CD4-positive, alpha-beta memory T cell (primary cell): ENCODE measurements around the gene LRRC40. TPM values are rescaled to one million over a fixed set of nuclear protein-coding genes. Genes with fewer than 3 reads are reported as not detected.
A peak's percentile ranks its signal among the peaks of the same experiment; 100 is the strongest.

Experiments used
- CTCF ChIA-PET: fragments of 350-600 bp; sonication (Branson Sonifier 250); formaldehyde crosslinking; loops from one replicate; lab custom pipeline; 2021; ENCODE audit warnings: inconsistent platforms; ENCODE audit not compliant: partially characterized antibody; lab: Charles Lee
- POLR2A ChIA-PET: fragments of 350-600 bp; sonication (Branson Sonifier 250); formaldehyde crosslinking; loops from one replicate; lab custom pipeline; 2021; ENCODE audit not compliant: partially characterized antibody; lab: Charles Lee
- DNase-seq, 5 donors: peaks; one replicate each; pipeline versions ENCODE4 v3.0.0 to v3.0.0-alpha.2; 2020 to 2022; ENCODE audit warnings: mixed read lengths in 1 of 5
- H3K27ac ChIP-seq: one replicate; pipeline ENCODE4 v1.7.0; 2013; ENCODE audit warnings: low read depth, low read length
- H3K27me3 ChIP-seq: 2 replicates; pipeline ENCODE4 v1.7.0; 2013; ENCODE audit warnings: mild to moderate bottlenecking, low read length, moderate library complexity; ENCODE audit not compliant: insufficient read depth
- H3K36me3 ChIP-seq: 2 replicates; pipeline ENCODE4 v1.7.0; 2013; ENCODE audit warnings: mild to moderate bottlenecking, low read length, moderate library complexity; ENCODE audit not compliant: insufficient read depth
- H3K4me1 ChIP-seq: 2 replicates; pipeline ENCODE4 v1.7.0; 2013; ENCODE audit warnings: mild to moderate bottlenecking, low read length, moderate library complexity; ENCODE audit not compliant: insufficient read depth
- H3K4me3 ChIP-seq, 2 donors: one replicate each; pipeline ENCODE4 v1.7.0; 2013; ENCODE audit warnings: low read length in 2 of 2, mild to moderate bottlenecking in 1 of 2
- H3K9me3 ChIP-seq, 2 donors: one replicate each; pipeline ENCODE4 v1.7.0; 2013; ENCODE audit warnings: low read length in 2 of 2, control low read depth in 1 of 2; ENCODE audit not compliant: control insufficient read depth in 1 of 2
- H3K27ac Mint-ChIP-seq, 7 donors: one replicate each; pipeline ENCODE4 v1.8.0; 2020 to 2021; ENCODE audit warnings: mixed read lengths in 7 of 7, mild to moderate bottlenecking in 6 of 7, inconsistent platforms in 3 of 7, moderate library complexity in 3 of 7
- H3K27me3 Mint-ChIP-seq, 2 donors: one replicate each; pipeline ENCODE4 v1.8.0; 2020 to 2021; ENCODE audit warnings: mixed read lengths in 2 of 2
- H3K36me3 Mint-ChIP-seq, 2 donors: one replicate each; pipeline ENCODE4 v1.8.0; 2020 to 2021; ENCODE audit warnings: mixed read lengths in 2 of 2, inconsistent platforms in 1 of 2, mild to moderate bottlenecking in 1 of 2
- H3K4me1 Mint-ChIP-seq, 4 donors: one replicate each; pipeline ENCODE4 v1.8.0; 2020 to 2021; ENCODE audit warnings: mixed read lengths in 4 of 4, mild to moderate bottlenecking in 1 of 4
- H3K4me3 Mint-ChIP-seq, 8 donors: one replicate each; pipeline ENCODE4 v1.8.0; 2020 to 2021; ENCODE audit warnings: mixed read lengths in 8 of 8, mild to moderate bottlenecking in 7 of 8, moderate library complexity in 6 of 8, inconsistent platforms in 3 of 8
- H3K9me3 Mint-ChIP-seq, 8 donors: one replicate each; pipeline ENCODE4 v1.8.0; 2020 to 2021; ENCODE audit warnings: mixed read lengths in 8 of 8, mild to moderate bottlenecking in 5 of 8, inconsistent platforms in 3 of 8, moderate library complexity in 1 of 8
- intact Hi-C: fragments of 100-400 bp; cut with micrococcal nuclease; formaldehyde crosslinking; loops from one replicate; pipeline ENCODE4 v1.15.1; 2023
- polyA plus RNA-seq, 2 donors: library from polyadenylated mRNA; unstranded; fragments of 300-500 nt; fragmentation: Illumina TruSeq; gene quantifications; one replicate each; pipeline ENCODE4 v1.2.3, GENCODE V29; 2021
- total RNA-seq, 2 experiments: library from RNA; stranded (reverse); gene quantifications; one replicate each; pipeline ENCODE4 v1.2.3, GENCODE V29; 2021

Gene LRRC40
- total and polyA plus RNA-seq, 4 experiments from 2014 or later: 5.4 to 11.6 (median 10.2) TPM

- H3K9me3 Mint-ChIP-seq: no peaks in the 10 kb centered on the region
- no peak overlapping the region for H3K4me3 ChIP-seq
- no peaks in the 10 kb centered on the region for H3K9me3 ChIP-seq
- H3K27ac Mint-ChIP-seq: no peak overlapping the region
- CTCF ChIA-PET: interaction anchor here (2.1 kb wide), 1 partner anchor 9 kb away, joined by 14 read pairs; no protein-coding TSS in a partner anchor
- peaks cover 3% of the 10 kb centered on the region for H3K36me3 ChIP-seq
- peaks cover 8 to 11% of the 10 kb centered on the region in 2 donors for H3K36me3 Mint-ChIP-seq
- no peaks in the 10 kb centered on the region for H3K4me1 ChIP-seq
- H3K27ac ChIP-seq: no peak overlapping the region
- intact Hi-C loops: no loop called here
- H3K27me3 ChIP-seq: no peaks in the 10 kb centered on the region
- no peaks in the 10 kb centered on the region for H3K27me3 Mint-ChIP-seq
- H3K4me1 Mint-ChIP-seq: no peaks in the 10 kb centered on the region
- no peak for DNase-seq
- H3K4me3 Mint-ChIP-seq: no peak overlapping the region
- POLR2A ChIA-PET: no interaction called here
Observed at GRCh38 chr1:70142075-70142474, 63.3 kb downstream of the LRRC40 start.

- H3K27me3 Mint-ChIP-seq: no peaks in the 10 kb centered on the region
- peaks cover 0 to 6% of the 10 kb centered on the region in 2 donors for H3K36me3 Mint-ChIP-seq
- H3K9me3 ChIP-seq: no peaks in the 10 kb centered on the region
- no peak for DNase-seq
- no peaks in the 10 kb centered on the region for H3K9me3 Mint-ChIP-seq
- H3K36me3 ChIP-seq: no peaks in the 10 kb centered on the region
- ChIA-PET POLR2A (no interaction called here), CTCF (interaction anchor here (1.1 kb wide), 1 partner anchor 10 kb away, joined by 4 read pairs; no protein-coding TSS in a partner anchor)
- H3K27me3 ChIP-seq: no peaks in the 10 kb centered on the region
- H3K27ac ChIP-seq: no peak overlapping the region
- H3K27ac Mint-ChIP-seq: peak overlapping the region in 1 of 7 donors; percentile 1
- intact Hi-C loops: no loop called here
- H3K4me1 Mint-ChIP-seq: no peaks in the 10 kb centered on the region
- no peak overlapping the region for H3K4me3 ChIP-seq
- H3K4me1 ChIP-seq: no peaks in the 10 kb centered on the region
- H3K4me3 Mint-ChIP-seq: no peak overlapping the region
Observed at GRCh38 chr1:70140894-70141293, 64.5 kb downstream of the LRRC40 start.

GRCh38 chr1:70140343-70140742, 65.0 kb downstream of the LRRC40 start:
- no peaks in the 10 kb centered on the region for H3K4me1 ChIP-seq
- ChIA-PET CTCF (interaction anchor here (1.1 kb wide), 1 partner anchor 9 kb away, joined by 4 read pairs; no protein-coding TSS in a partner anchor), POLR2A (no interaction called here)
- no peak overlapping the region for H3K27ac ChIP-seq
- no peak for DNase-seq
- no peaks in the 10 kb centered on the region for H3K9me3 ChIP-seq
- H3K4me3 ChIP-seq: no peak overlapping the region
- Mint-ChIP-seq H3K9me3 (no peaks in the 10 kb centered on the region), H3K4me3 (no peak overlapping the region), H3K27ac (no peak overlapping the region), H3K4me1 (no peaks in the 10 kb centered on the region), H3K36me3 (peaks cover 0 to 3% of the 10 kb centered on the region in 2 donors), H3K27me3 (no peaks in the 10 kb centered on the region)
- H3K27me3 ChIP-seq: no peaks in the 10 kb centered on the region
- no peaks in the 10 kb centered on the region for H3K36me3 ChIP-seq
- intact Hi-C loops: no loop called here

GRCh38 chr1:70134148-70134547, 71.2 kb downstream of the LRRC40 start:
- Histone ChIP-seq H3K9me3 (no peaks in the 10 kb centered on the region), H3K27ac (no peak overlapping the region), H3K36me3 (no peaks in the 10 kb centered on the region), H3K4me1 (no peaks in the 10 kb centered on the region), H3K27me3 (no peaks in the 10 kb centered on the region), H3K4me3 (no peak overlapping the region)
- intact Hi-C loops: no loop called here
- DNase-seq: no peak
- H3K36me3 Mint-ChIP-seq: no peaks in the 10 kb centered on the region
- no peak overlapping the region for H3K27ac Mint-ChIP-seq
- POLR2A ChIA-PET: no interaction called here
- H3K4me1 Mint-ChIP-seq: peaks cover 0 to 1% (median 0%) of the 10 kb centered on the region in 4 donors
- H3K4me3 Mint-ChIP-seq: no peak overlapping the region
- no peaks in the 10 kb centered on the region for H3K9me3 Mint-ChIP-seq
- peaks cover 3% of the 10 kb centered on the region in 2 donors for H3K27me3 Mint-ChIP-seq
- CTCF ChIA-PET: interaction anchor here (1.2 to 2.3 kb wide), 8 partner anchors 9 to 379 kb away, joined by 4 to 14 read pairs (median 4); no protein-coding TSS in a partner anchor

GRCh38 chr1:70117046-70117445, 88.3 kb downstream of the LRRC40 start:
- Mint-ChIP-seq H3K36me3 (no peaks in the 10 kb centered on the region), H3K9me3 (no peaks in the 10 kb centered on the region), H3K4me1 (no peaks in the 10 kb centered on the region), H3K27ac (no peak overlapping the region), H3K27me3 (peaks cover 5 to 19% of the 10 kb centered on the region in 2 donors), H3K4me3 (no peak overlapping the region)
- intact Hi-C loops: no loop called here
- H3K27ac ChIP-seq: no peak overlapping the region
- no peaks in the 10 kb centered on the region for H3K4me1 ChIP-seq
- no peaks in the 10 kb centered on the region for H3K36me3 ChIP-seq
- POLR2A ChIA-PET: no interaction called here
- H3K9me3 ChIP-seq: no peaks in the 10 kb centered on the region
- no peaks in the 10 kb centered on the region for H3K27me3 ChIP-seq
- no peak for DNase-seq
- CTCF ChIA-PET: interaction anchor here (1.3 kb wide), 1 partner anchor 20 kb away, joined by 7 read pairs; no protein-coding TSS in a partner anchor
- no peak overlapping the region for H3K4me3 ChIP-seq

- Histone ChIP-seq H3K4me3 (no peak overlapping the region), H3K9me3 (no peaks in the 10 kb centered on the region), H3K27ac (no peak overlapping the region), H3K27me3 (no peaks in the 10 kb centered on the region), H3K36me3 (no peaks in the 10 kb centered on the region), H3K4me1 (no peaks in the 10 kb centered on the region)
- intact Hi-C loops: no loop called here
- ChIA-PET CTCF (no interaction called here), POLR2A (no interaction called here)
- DNase-seq: no peak
- no peak overlapping the region for H3K27ac Mint-ChIP-seq
- no peak overlapping the region for H3K4me3 Mint-ChIP-seq
- no peaks in the 10 kb centered on the region for H3K36me3 Mint-ChIP-seq
- peaks cover 6 to 16% of the 10 kb centered on the region in 2 donors for H3K27me3 Mint-ChIP-seq
- H3K9me3 Mint-ChIP-seq: no peaks in the 10 kb centered on the region
- H3K4me1 Mint-ChIP-seq: no peaks in the 10 kb centered on the region
Observed at GRCh38 chr1:70115315-70115714, 90.1 kb downstream of the LRRC40 start.

GRCh38 chr1:70112838-70113237, 92.5 kb downstream of the LRRC40 start:
- Mint-ChIP-seq H3K27ac (no peak overlapping the region), H3K9me3 (no peaks in the 10 kb centered on the region), H3K36me3 (no peaks in the 10 kb centered on the region), H3K4me1 (no peaks in the 10 kb centered on the region), H3K27me3 (peaks cover 4 to 10% of the 10 kb centered on the region in 2 donors), H3K4me3 (no peak overlapping the region)
- H3K36me3 ChIP-seq: no peaks in the 10 kb centered on the region
- no peak overlapping the region for H3K27ac ChIP-seq
- POLR2A ChIA-PET: no interaction called here
- intact Hi-C loops: no loop called here
- CTCF ChIA-PET: no interaction called here
- no peak for DNase-seq
- H3K27me3 ChIP-seq: no peaks in the 10 kb centered on the region
- no peak overlapping the region for H3K4me3 ChIP-seq
- H3K9me3 ChIP-seq: no peaks in the 10 kb centered on the region
- no peaks in the 10 kb centered on the region for H3K4me1 ChIP-seq
